HFFc6 (cell line): ENCODE data around the gene KDF1. TPM values are rescaled to one million over a fixed set of nuclear protein-coding genes. Genes with fewer than 3 reads are reported as not detected.

Experiments
- DNase-seq: peaks from one replicate; pipeline ENCODE4 v3.0.0-alpha.2; 2018
- H3K27ac Mint-ChIP-seq: 2 replicates; pipeline ENCODE4 v1.8.0; 2020; ENCODE audit warnings: mild to moderate bottlenecking, mixed read lengths
- H3K27me3 Mint-ChIP-seq: 2 replicates; pipeline ENCODE4 v1.8.0; 2021; ENCODE audit warnings: mild to moderate bottlenecking, moderate library complexity, mixed read lengths; ENCODE audit not compliant: insufficient read depth
- H3K36me3 Mint-ChIP-seq: 2 replicates; pipeline ENCODE4 v1.8.0; 2021; ENCODE audit warnings: low read depth, mixed read lengths
- H3K4me1 Mint-ChIP-seq: 2 replicates; pipeline ENCODE4 v1.8.0; 2020; ENCODE audit warnings: low read depth, mixed read lengths
- H3K4me3 Mint-ChIP-seq: 2 replicates; pipeline ENCODE4 v1.8.0; 2020; ENCODE audit warnings: mild to moderate bottlenecking, moderate library complexity, mixed read lengths
- H3K9me3 Mint-ChIP-seq: 2 replicates; pipeline ENCODE4 v1.8.0; 2020; ENCODE audit warnings: mild to moderate bottlenecking, mixed read lengths
- CTCF ChIP-seq: fragments of 200-600 bp; sonication (generic); IDR thresholded peaks from 2 replicates; pipeline ENCODE4 v1.5.0; 2021; ENCODE audit warnings: antibody characterized with exemption, mild to moderate bottlenecking
- total RNA-seq, 6 experiments: library from RNA; stranded (reverse); fragmentation: NEBNext Ultra II Directional; extraction: Animal tissue kit (Norgen Biotek cat#: 25700); gene quantifications; 2 replicates in 1 of 6; 3 replicates in 5 of 6; pipeline ENCODE4 v1.2.3, GENCODE V29; 2021

KDF1 gene
- total RNA-seq, 6 experiments from 2014 or later = not detected

GRCh38 chr1:26907071-26907917 lies 53.0 kb downstream of the KDF1 start:
- Mint-ChIP-seq H3K27me3 (peaks cover 10% of the 10 kb centered on the region), H3K9me3 (no peaks in the 10 kb centered on the region), H3K4me3 (peak overlapping the region; percentile 5; the same call in 1 of the 2 replicates), H3K27ac (peak overlapping the region; percentile 74), H3K4me1 (peaks cover 18% of the 10 kb centered on the region), H3K36me3 (no peaks in the 10 kb centered on the region)
- TF ChIP-seq CTCF = no peak
- DNase-seq = peak; percentile 98

- TF ChIP-seq CTCF = no peak
- no peaks in the 10 kb centered on the region for H3K9me3 Mint-ChIP-seq
- H3K4me1 Mint-ChIP-seq = peaks cover 26% of the 10 kb centered on the region
- peak overlapping the region; percentile 97 for H3K27ac Mint-ChIP-seq
- no peaks in the 10 kb centered on the region; the same call in 1 of the 2 replicates for H3K27me3 Mint-ChIP-seq
- no peak for DNase-seq
- peaks cover 20% of the 10 kb centered on the region for H3K36me3 Mint-ChIP-seq
- H3K4me3 Mint-ChIP-seq = peak overlapping the region; percentile 95
Measured at GRCh38 chr1:26900815-26901511, 59.3 kb downstream of the KDF1 start.

DNA sequence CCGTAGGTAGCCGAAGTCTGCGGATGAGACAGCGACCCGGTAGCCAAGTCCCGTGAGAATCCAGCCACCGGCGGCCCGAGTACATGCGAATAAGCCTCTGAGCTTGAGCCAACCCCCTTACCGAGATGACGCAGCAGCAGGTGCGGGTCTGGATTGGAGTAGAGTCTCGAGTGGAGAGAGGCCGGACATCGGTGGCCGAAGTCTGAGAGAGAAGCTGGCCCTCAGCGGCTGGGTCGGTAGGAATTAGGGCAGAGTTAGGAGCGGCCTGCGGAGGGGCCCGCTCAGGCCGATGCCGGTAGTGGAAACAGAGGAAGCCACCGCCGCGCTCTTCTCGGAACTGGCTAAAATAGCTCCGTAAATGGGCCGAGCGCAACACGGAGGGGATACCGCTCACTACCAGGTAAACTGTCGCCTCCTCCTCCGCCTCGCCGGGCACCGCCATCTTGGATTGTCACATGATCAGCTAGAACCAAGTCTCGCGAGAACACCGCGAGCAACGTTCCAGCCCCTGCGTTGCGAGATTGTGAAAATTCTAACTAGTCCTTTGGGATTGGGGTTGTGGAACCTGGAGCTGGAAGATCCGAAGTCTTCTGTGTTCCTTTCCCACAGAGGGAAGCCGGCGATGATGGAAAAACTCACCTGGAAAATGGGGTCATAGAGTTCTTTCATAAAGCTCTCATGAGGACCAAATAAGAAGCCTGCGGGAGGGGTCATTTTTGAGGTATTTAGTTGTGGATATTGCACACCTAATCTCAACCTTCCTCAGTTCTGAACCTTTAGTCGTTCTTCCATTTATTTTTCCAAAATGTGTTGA lies 60.1 kb downstream of the KDF1 start, which contains the start of gene GPATCH3:
GPATCH3 (minus strand) TSS at position 467 of the 814 bp plus-strand sequence; CDS start at position 442, 25 bp downstream.
- Mint-ChIP-seq H3K4me1 (peaks cover 26% of the 10 kb centered on the region), H3K4me3 (peak within 1 kb of the TSS; percentile 95), H3K27me3 (no peaks in the 10 kb centered on the region; the same call in 1 of the 2 replicates), H3K27ac (peak within 1 kb of the TSS; percentile 97), H3K36me3 (peaks cover 20% of the 10 kb centered on the region), H3K9me3 (no peaks in the 10 kb centered on the region)
- TF ChIP-seq CTCF = no peak
- DNase-seq = peak; percentile 88

Other genes with a start within 250 kb of the KDF1 start
- gene PIGV, start 172.5 kb downstream of the KDF1 start, total RNA-seq = 10 to 100 TPM; 11.5 to 16.4 (median 13.6) TPM
- gene ZDHHC18, start 133.8 kb downstream of the KDF1 start, total RNA-seq = 10 to 100 TPM; 19.2 to 31.6 (median 23.8) TPM
- under 1 TPM in 4 of 6 experiments, not detected in 2; 0.11 to 0.28 (median 0.20) TPM for gene SFN, start 97.3 kb downstream of the KDF1 start, total RNA-seq
- 10 to 100 TPM; 28.4 to 39.3 (median 36.1) TPM for gene GPN2, start 70.2 kb downstream of the KDF1 start, total RNA-seq
- 10 to 100 TPM in 3 of 6 experiments, 1 to 10 TPM in 3; 8.6 to 12.0 (median 10.2) TPM for gene GPATCH3, start 60.0 kb downstream of the KDF1 start, total RNA-seq
- not detected for gene NR0B2, start 46.5 kb downstream of the KDF1 start, total RNA-seq
- 10 to 100 TPM; 69.1 to 92.6 (median 87.6) TPM for gene NUDC, start 38.7 kb downstream of the KDF1 start, total RNA-seq
- 100 to 1,000 TPM; 203 to 241 (median 217) TPM for gene TRNP1, start 33.2 kb upstream of the KDF1 start, total RNA-seq
- gene TENT5B, start 52.4 kb upstream of the KDF1 start, total RNA-seq = 1 to 10 TPM; 3.1 to 5.5 (median 3.6) TPM
- 10 to 100 TPM; 37.1 to 51.0 (median 44.7) TPM for gene SLC9A1, start 194.7 kb upstream of the KDF1 start, total RNA-seq